ENCODE measurements around the gene HBE1.

The HBE1 gene

DNA sequence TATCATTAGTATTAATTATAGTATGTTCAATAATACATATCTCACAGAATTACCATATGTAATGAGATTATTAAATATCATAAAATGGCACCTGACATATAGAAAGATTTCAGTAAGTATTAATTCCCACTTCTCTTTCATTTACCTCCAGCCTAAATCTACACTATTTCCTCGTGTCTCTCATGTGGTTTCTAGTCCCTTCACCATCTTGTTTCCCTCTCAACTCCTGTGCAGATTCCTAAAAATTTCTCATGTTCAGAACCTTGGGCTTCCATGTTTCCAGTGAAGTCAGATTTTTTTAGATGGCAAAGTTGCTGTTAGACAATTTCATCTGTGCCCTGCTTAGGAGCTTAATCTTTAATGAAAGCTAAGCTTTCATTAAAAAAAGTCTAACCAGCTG is 14.1 kb upstream of the HBE1 start:
- Histone ChIP-seq H3K4me2 (ENCODE audit: low read length) (no peak overlapping the region), H3K4me1 (ENCODE audit: control insufficient read depth, insufficient read depth, low read length) (peaks cover 19% of the 10 kb centered on the region), H3K9me3 (replicated peaks; ENCODE audit: low read length) (no peaks in the 10 kb centered on the region)

DNA sequence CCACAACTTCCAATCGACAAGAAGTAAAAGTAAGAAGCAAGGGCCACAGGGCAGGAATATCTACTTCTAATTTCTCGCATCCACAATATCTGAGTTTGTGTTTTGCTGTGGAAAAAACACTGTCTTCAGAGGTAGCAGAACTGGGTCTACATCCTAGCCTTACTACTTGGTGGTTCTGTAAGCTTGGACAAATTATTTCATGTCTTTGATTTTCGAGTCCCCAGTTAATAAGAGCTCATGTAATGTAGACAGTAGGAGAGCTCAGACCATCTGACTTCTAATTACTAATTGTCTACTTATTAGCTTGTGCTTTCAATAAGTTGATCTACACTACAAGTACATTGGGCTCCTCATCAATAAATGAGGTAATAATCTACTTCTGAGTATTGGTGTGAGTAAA is 13.3 kb upstream of the HBE1 start:
- Histone ChIP-seq H3K9ac (ENCODE audit: low read depth, low read length) (no peak overlapping the region), H3K27me3 (ENCODE audit: control insufficient read depth, insufficient read depth, low read length) (no peaks in the 10 kb centered on the region), H3K9me3 (replicated peaks; ENCODE audit: low read length) (no peaks in the 10 kb centered on the region), H3K36me3 (ENCODE audit: insufficient read depth, low read length) (no peaks in the 10 kb centered on the region), H3K4me1 (ENCODE audit: control insufficient read depth, insufficient read depth, low read length) (peaks cover 17% of the 10 kb centered on the region), H3K4me2 (ENCODE audit: low read length) (no peak overlapping the region), H3K4me3 (ENCODE audit: low read length) (no peak overlapping the region)

More for the DNA sequence above, 14.1 kb upstream of the HBE1 start:
- H3K27me3 ChIP-seq (ENCODE audit: control insufficient read depth, insufficient read depth, low read length) = no peaks in the 10 kb centered on the region
- no peaks in the 10 kb centered on the region for H3K36me3 ChIP-seq (ENCODE audit: insufficient read depth, low read length)
- no peak overlapping the region for H3K4me3 ChIP-seq (ENCODE audit: low read length)
- no peak overlapping the region for H3K9ac ChIP-seq (ENCODE audit: low read depth, low read length)

DNA sequence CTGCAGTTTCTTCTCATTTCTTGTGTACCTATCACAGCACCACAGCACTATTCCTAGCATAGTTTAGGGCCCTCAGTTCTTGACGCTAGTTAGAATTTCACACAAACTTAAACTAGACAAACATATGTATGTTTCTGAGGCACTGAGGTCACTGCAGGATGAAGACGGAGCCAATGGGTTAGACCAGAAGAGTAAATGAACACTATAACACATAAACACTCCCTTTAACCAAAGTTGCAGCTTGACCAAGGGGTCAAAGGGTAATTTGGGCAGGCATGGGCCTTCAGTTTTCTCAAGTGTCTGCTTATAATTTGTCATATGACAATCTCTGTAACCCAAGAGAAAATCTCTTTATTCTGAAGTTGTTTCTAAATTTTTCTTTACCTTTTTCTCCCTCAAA is 12.9 kb upstream of the HBE1 start:
- Histone ChIP-seq H3K4me2 (ENCODE audit: low read length) (no peak overlapping the region), H3K27me3 (ENCODE audit: control insufficient read depth, insufficient read depth, low read length) (no peaks in the 10 kb centered on the region), H3K36me3 (ENCODE audit: insufficient read depth, low read length) (no peaks in the 10 kb centered on the region), H3K9ac (ENCODE audit: low read depth, low read length) (no peak overlapping the region), H3K4me3 (ENCODE audit: low read length) (no peak overlapping the region), H3K9me3 (replicated peaks; ENCODE audit: low read length) (no peaks in the 10 kb centered on the region), H3K4me1 (ENCODE audit: control insufficient read depth, insufficient read depth, low read length) (peaks cover 17% of the 10 kb centered on the region)

DNA sequence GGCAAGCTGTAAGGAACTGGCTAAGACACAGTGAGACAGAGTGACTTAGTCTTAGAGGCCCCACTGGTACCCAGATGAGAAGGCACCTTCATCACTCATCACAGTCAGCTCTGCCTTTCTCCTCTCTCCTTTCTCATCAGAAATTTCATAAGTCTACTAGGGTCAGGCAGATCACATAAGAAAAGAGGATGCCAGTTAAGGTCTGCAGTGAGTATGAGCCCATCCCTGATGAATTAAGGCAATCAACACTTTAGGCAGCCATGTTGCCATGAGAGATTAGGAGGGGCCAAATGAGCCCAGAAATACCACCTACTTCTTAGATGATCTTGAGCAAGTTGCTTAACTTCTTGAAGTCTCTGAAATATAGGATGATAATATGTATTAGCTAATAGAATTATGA is 11.9 kb upstream of the HBE1 start:
- peaks cover 17% of the 10 kb centered on the region for H3K4me1 ChIP-seq (ENCODE audit: control insufficient read depth, insufficient read depth, low read length)
- no peak overlapping the region for H3K4me3 ChIP-seq (ENCODE audit: low read length)
- no peaks in the 10 kb centered on the region for H3K27me3 ChIP-seq (ENCODE audit: control insufficient read depth, insufficient read depth, low read length)
- no peaks in the 10 kb centered on the region for H3K9me3 ChIP-seq (replicated peaks; ENCODE audit: low read length)
- no peak overlapping the region for H3K9ac ChIP-seq (ENCODE audit: low read depth, low read length)
- no peaks in the 10 kb centered on the region for H3K36me3 ChIP-seq (ENCODE audit: insufficient read depth, low read length)
- no peak overlapping the region for H3K4me2 ChIP-seq (ENCODE audit: low read length)

DNA sequence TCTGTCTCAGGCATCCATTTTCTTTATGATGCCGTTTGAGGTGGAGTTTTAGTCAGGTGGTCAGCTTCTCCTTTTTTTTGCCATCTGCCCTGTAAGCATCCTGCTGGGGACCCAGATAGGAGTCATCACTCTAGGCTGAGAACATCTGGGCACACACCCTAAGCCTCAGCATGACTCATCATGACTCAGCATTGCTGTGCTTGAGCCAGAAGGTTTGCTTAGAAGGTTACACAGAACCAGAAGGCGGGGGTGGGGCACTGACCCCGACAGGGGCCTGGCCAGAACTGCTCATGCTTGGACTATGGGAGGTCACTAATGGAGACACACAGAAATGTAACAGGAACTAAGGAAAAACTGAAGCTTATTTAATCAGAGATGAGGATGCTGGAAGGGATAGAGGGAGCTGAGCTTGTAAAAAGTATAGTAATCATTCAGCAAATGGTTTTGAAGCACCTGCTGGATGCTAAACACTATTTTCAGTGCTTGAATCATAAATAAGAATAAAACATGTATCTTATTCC is 10.9 kb upstream of the HBE1 start:
- Histone ChIP-seq H3K9me3 (replicated peaks; ENCODE audit: low read length) (no peaks in the 10 kb centered on the region), H3K4me1 (ENCODE audit: control insufficient read depth, insufficient read depth, low read length) (peaks cover 17% of the 10 kb centered on the region), H3K27me3 (ENCODE audit: control insufficient read depth, insufficient read depth, low read length) (no peaks in the 10 kb centered on the region)

DNA sequence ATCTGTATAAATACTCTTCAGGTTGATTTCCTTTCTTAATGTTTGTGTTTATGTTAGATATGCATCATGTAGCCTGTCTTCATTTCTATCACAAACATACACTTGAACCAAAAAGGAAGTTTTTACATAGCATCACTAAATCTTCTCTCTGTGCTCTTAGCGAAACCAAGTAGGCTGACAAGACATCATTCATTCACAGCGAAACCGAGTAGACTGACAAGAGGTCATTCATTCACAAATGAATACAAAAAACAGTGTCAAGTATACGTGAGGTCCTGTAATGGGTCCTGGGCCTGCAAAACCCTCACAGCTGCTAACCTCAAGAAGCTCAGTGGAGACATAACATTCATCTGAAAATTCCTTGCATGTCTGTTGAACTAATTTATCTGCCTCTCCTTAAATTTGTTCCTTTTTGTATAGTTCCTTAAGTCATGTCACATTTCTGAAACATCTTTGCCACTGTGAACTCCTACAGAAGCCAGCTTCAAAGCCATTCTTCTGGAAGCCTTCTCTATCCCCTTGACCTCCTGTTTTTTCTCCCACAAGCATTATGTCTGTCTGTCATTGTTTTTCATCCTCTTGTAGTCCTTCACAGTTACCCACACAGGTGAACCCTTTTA is 9.8 kb upstream of the HBE1 start:
- peaks cover 17% of the 10 kb centered on the region for H3K4me1 ChIP-seq (ENCODE audit: control insufficient read depth, insufficient read depth, low read length)
- no peak overlapping the region for H3K4me2 ChIP-seq (ENCODE audit: low read length)
- no peaks in the 10 kb centered on the region for H3K9me3 ChIP-seq (replicated peaks; ENCODE audit: low read length)
- no peak overlapping the region for H3K9ac ChIP-seq (ENCODE audit: low read depth, low read length)
- H3K27me3 ChIP-seq (ENCODE audit: control insufficient read depth, insufficient read depth, low read length) = no peaks in the 10 kb centered on the region
- no peak overlapping the region for H3K4me3 ChIP-seq (ENCODE audit: low read length)
- no peaks in the 10 kb centered on the region for H3K36me3 ChIP-seq (ENCODE audit: insufficient read depth, low read length)

More for the DNA sequence above, 10.9 kb upstream of the HBE1 start:
- Histone ChIP-seq H3K4me2 (ENCODE audit: low read length) (peak overlapping the region; percentile 17), H3K9ac (ENCODE audit: low read depth, low read length) (no peak overlapping the region), H3K36me3 (ENCODE audit: insufficient read depth, low read length) (no peaks in the 10 kb centered on the region), H3K4me3 (ENCODE audit: low read length) (no peak overlapping the region)

DNA sequence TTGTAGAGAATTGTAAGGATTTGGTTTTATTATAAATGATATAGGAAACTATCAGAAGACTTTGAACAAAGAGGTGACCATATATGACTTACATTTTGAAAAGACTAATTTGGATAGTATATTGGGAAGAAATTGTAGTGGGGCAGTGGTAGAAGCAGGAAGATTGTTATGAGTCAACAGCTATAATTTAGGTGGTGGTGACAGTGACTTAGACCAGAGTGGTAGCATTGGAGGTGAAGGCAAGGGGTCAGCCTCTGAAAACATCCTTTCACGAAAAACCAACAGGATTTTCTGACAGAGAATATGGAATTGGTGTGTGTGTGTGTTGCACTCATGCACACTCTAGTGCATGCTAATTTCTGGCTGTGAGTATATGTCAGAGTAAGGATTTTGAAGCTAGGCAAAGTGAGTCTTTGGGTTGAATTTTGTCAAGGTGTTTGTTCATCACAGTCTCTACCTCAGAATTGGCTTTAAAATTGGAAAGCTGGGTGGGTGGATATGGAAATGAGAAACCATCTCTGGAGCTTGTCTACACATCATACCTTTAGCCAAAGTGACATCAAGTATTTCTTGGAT is 8.2 kb upstream of the HBE1 start:
- peaks cover 17% of the 10 kb centered on the region for H3K4me1 ChIP-seq (ENCODE audit: control insufficient read depth, insufficient read depth, low read length)
- H3K4me3 ChIP-seq (ENCODE audit: low read length) = no peak overlapping the region
- no peaks in the 10 kb centered on the region for H3K27me3 ChIP-seq (ENCODE audit: control insufficient read depth, insufficient read depth, low read length)
- H3K9me3 ChIP-seq (replicated peaks; ENCODE audit: low read length) = no peaks in the 10 kb centered on the region
- no peaks in the 10 kb centered on the region for H3K36me3 ChIP-seq (ENCODE audit: insufficient read depth, low read length)
- H3K9ac ChIP-seq (ENCODE audit: low read depth, low read length) = no peak overlapping the region
- no peak overlapping the region for H3K4me2 ChIP-seq (ENCODE audit: low read length)

DNA sequence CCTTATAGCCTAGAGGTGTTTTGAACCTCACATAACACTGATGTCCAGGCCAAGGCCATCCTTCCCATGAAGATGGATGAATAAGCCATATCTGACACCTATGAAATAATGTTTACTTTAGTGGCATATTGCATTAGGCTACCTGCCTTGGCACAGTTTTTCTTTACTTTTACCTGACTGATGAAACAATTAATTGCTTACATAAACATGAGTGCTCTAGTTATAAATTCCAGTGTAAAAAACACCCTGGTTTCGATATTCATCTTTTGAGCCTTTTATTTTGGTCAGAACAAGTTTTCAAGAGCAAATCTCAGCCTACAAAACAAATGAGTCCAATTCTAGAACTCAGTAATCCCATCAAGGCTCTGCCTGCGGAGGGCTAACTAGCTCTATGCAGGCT is 7.0 kb upstream of the HBE1 start:
- Histone ChIP-seq H3K4me3 (ENCODE audit: low read length) (no peak overlapping the region), H3K9me3 (replicated peaks; ENCODE audit: low read length) (no peaks in the 10 kb centered on the region), H3K4me2 (ENCODE audit: low read length) (no peak overlapping the region), H3K4me1 (ENCODE audit: control insufficient read depth, insufficient read depth, low read length) (peaks cover 17% of the 10 kb centered on the region), H3K36me3 (ENCODE audit: insufficient read depth, low read length) (no peaks in the 10 kb centered on the region), H3K27me3 (ENCODE audit: control insufficient read depth, insufficient read depth, low read length) (no peaks in the 10 kb centered on the region), H3K9ac (ENCODE audit: low read depth, low read length) (no peak overlapping the region)

DNA sequence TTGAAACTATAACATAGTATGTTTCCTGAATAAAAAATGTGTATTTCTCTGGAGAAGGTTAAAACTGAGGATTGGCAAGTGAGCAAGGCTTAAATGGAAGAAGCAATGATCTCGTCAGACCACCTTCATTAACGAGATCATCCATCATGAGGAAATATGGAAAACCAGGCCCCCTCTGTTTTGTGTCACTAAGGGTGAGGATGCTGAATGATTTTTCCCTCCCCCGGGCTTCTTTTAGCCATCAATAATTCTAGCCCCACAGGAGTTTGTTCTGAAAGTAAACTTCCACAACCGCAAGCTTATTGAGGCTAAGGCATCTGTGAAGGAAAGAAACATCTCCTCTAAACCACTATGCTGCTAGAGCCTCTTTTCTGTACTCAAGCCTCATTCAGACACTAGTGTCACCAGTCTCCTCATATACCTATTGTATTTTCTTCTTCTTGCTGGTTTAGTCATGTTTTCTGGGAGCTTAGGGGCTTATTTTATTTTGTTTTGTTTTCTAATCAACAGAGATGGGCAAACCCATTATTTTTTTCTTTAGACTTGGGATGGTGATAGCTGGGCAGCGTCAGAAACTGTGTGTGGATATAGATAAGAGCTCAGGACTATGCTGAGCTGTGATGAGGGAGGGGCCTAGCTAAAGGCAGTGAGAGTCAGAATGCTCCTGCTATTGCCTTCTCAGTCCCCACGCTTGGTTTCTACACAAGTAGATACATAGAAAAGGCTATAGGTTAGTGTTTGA is 5.8 kb upstream of the HBE1 start:
- Histone ChIP-seq H3K36me3 (ENCODE audit: insufficient read depth, low read length) (no peaks in the 10 kb centered on the region), H3K9me3 (replicated peaks; ENCODE audit: low read length) (no peaks in the 10 kb centered on the region), H3K4me2 (ENCODE audit: low read length) (no peak overlapping the region), H3K4me3 (ENCODE audit: low read length) (no peak overlapping the region), H3K27me3 (ENCODE audit: control insufficient read depth, insufficient read depth, low read length) (no peaks in the 10 kb centered on the region), H3K4me1 (ENCODE audit: control insufficient read depth, insufficient read depth, low read length) (peaks cover 9% of the 10 kb centered on the region), H3K9ac (ENCODE audit: low read depth, low read length) (no peak overlapping the region)

DNA sequence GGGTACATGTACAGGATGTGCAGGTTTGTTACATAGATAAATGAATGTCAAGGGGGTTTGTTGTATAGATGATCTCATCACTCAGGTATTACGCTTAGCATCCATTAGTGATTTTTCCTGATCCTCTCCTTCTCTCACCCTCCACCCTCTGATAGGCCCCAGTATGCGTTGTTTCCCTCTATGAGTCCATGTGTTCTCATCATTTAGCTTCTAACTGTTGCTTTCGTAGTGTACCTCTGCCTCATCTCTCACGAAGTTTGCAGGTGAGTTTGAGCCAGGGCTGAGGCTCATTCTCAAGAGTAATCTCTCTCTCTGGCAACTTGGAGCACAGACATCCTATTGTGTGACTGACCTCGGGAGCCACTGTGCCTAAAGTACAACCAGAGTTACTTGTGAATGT is 4.7 kb upstream of the HBE1 start:
- Histone ChIP-seq H3K4me3 (ENCODE audit: low read length) (no peak overlapping the region), H3K4me1 (ENCODE audit: control insufficient read depth, insufficient read depth, low read length) (peaks cover under 1% of the 10 kb centered on the region), H3K27me3 (ENCODE audit: control insufficient read depth, insufficient read depth, low read length) (no peaks in the 10 kb centered on the region), H3K9ac (ENCODE audit: low read depth, low read length) (no peak overlapping the region), H3K9me3 (replicated peaks; ENCODE audit: low read length) (no peaks in the 10 kb centered on the region), H3K4me2 (ENCODE audit: low read length) (no peak overlapping the region), H3K36me3 (ENCODE audit: insufficient read depth, low read length) (no peaks in the 10 kb centered on the region)

DNA sequence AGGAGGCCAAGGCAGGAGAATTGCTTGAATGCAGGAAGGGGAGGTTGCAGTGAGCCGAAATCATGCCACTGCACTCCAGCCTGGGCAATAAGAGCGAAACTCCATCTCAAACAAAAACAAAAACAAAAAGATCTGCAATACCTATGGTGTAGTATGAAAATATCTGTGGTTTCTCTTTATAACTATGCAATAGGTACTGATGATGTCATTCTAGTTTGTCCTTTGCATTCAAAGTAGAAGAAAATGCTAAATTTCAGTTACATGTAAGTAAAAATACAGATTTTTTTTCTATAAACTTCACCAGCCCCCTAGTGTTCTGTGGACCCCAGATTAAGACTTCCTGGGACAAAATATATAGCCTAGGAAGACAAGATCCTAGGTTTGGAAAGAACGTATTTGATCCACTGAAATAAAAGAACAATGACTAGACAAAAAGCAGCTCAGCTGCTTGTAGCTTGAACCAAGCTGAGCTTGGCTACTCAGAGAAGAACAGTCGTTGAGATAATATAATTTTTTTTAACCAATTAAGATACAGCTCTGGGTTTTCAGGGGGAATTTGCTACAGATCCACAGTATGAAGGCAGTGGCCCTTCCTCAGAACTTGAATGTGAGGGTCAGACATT is 2.8 kb upstream of the HBE1 start:
- Histone ChIP-seq H3K9me3 (replicated peaks; ENCODE audit: low read length) (no peaks in the 10 kb centered on the region), H3K27me3 (ENCODE audit: control insufficient read depth, insufficient read depth, low read length) (peaks cover 3% of the 10 kb centered on the region), H3K9ac (ENCODE audit: low read depth, low read length) (no peak overlapping the region), H3K36me3 (ENCODE audit: insufficient read depth, low read length) (no peaks in the 10 kb centered on the region), H3K4me2 (ENCODE audit: low read length) (no peak overlapping the region), H3K4me3 (ENCODE audit: low read length) (no peak overlapping the region), H3K4me1 (ENCODE audit: control insufficient read depth, insufficient read depth, low read length) (no peaks in the 10 kb centered on the region)
